ENCODE measurements around the gene SPSB2.

SPSB2 gene

GRCh38 chr12:6833189-6833890 lies 39.8 kb downstream of the SPSB2 start:
- in situ Hi-C loops (cut with MboI; ENCODE audit: low sequenced_read_pairs), result no loop called here

- in situ Hi-C loops (cut with MboI; ENCODE audit: low sequenced_read_pairs), result no loop called here
These were observed 41.0 kb downstream of the SPSB2 start for GRCh38 chr12:6832125-6832524.

GRCh38 chr12:6831450-6831995 lies 41.6 kb downstream of the SPSB2 start:
- in situ Hi-C loops (cut with MboI; ENCODE audit: low sequenced_read_pairs), result no loop called here

GRCh38 chr12:6830999-6831398 lies 42.1 kb downstream of the SPSB2 start:
- in situ Hi-C loops (cut with MboI; ENCODE audit: low sequenced_read_pairs), result no loop called here

- in situ Hi-C loops (cut with MboI; ENCODE audit: low sequenced_read_pairs), result no loop called here
These were observed 42.7 kb downstream of the SPSB2 start for GRCh38 chr12:6830286-6830890.

GRCh38 chr12:6829536-6830220 lies 43.4 kb downstream of the SPSB2 start:
- in situ Hi-C loops (cut with MboI; ENCODE audit: low sequenced_read_pairs), result no loop called here

GRCh38 chr12:6828781-6829535 lies 44.1 kb downstream of the SPSB2 start:
- in situ Hi-C loops (cut with MboI; ENCODE audit: low sequenced_read_pairs), result no loop called here

GRCh38 chr12:6827982-6828780 lies 44.9 kb downstream of the SPSB2 start, which contains the start of gene P3H3:
Gene P3H3, plus strand, starts transcription at chr12:6828407. Its CDS starts 34 bp downstream, at chr12:6828441.
- in situ Hi-C loops (cut with MboI; ENCODE audit: low sequenced_read_pairs), result no loop called here

GRCh38 chr12:6827437-6827911 lies 45.6 kb downstream of the SPSB2 start:
- in situ Hi-C loops (cut with MboI; ENCODE audit: low sequenced_read_pairs), result no loop called here

- in situ Hi-C loops (cut with MboI; ENCODE audit: low sequenced_read_pairs), result no loop called here
These were observed 46.2 kb downstream of the SPSB2 start for GRCh38 chr12:6826734-6827436.

- in situ Hi-C loops (cut with MboI; ENCODE audit: low sequenced_read_pairs), result no loop called here
These were observed 46.9 kb downstream of the SPSB2 start for GRCh38 chr12:6826125-6826733.

GRCh38 chr12:6825398-6826124 lies 47.5 kb downstream of the SPSB2 start:
- in situ Hi-C loops (cut with MboI; ENCODE audit: low sequenced_read_pairs), result no loop called here

GRCh38 chr12:6824901-6825381 lies 48.2 kb downstream of the SPSB2 start:
- in situ Hi-C loops (cut with MboI; ENCODE audit: low sequenced_read_pairs), result no loop called here

- in situ Hi-C loops (cut with MboI; ENCODE audit: low sequenced_read_pairs), result no loop called here
These were observed 48.9 kb downstream of the SPSB2 start for GRCh38 chr12:6824085-6824775.

- in situ Hi-C loops (cut with MboI; ENCODE audit: low sequenced_read_pairs), result no loop called here
These were observed 49.7 kb downstream of the SPSB2 start for GRCh38 chr12:6823182-6824084.

- in situ Hi-C loops (cut with MboI; ENCODE audit: low sequenced_read_pairs), result no loop called here
These were observed 50.5 kb downstream of the SPSB2 start for GRCh38 chr12:6822426-6823135.

Measured in hTERT RPE-1 (cell line).